Type B pancreatic cell (in vitro differentiated cells): ENCODE results near the gene COL15A1. TPM values are rescaled to one million over a fixed set of nuclear protein-coding genes. Genes with fewer than 3 reads are reported as not detected.

Source experiments
- DNase-seq: peaks from one replicate; pipeline ENCODE4 v3.0.0; 2021; ENCODE audit warnings: mixed read lengths; ENCODE audit not compliant: unreplicated experiment; ENCODE audit errors: extremely low spot score
- H3K27ac Mint-ChIP-seq: 2 replicates; pipeline ENCODE4 v1.8.0; 2021; ENCODE audit warnings: mild to moderate bottlenecking, mixed read lengths
- H3K27me3 Mint-ChIP-seq: 2 replicates; pipeline ENCODE4 v1.8.0; 2021; ENCODE audit warnings: mixed read lengths
- H3K36me3 Mint-ChIP-seq: 2 replicates; pipeline ENCODE4 v1.8.0; 2021; ENCODE audit warnings: mixed read lengths
- H3K4me1 Mint-ChIP-seq: one replicate; pipeline ENCODE4 v1.8.0; 2021; ENCODE audit warnings: mixed read lengths; ENCODE audit not compliant: unreplicated experiment
- H3K4me3 Mint-ChIP-seq: 2 replicates; pipeline ENCODE4 v1.8.0; 2021; ENCODE audit warnings: mild to moderate bottlenecking, mixed read lengths
- H3K9me3 Mint-ChIP-seq: 2 replicates; pipeline ENCODE4 v1.8.0; 2021; ENCODE audit warnings: mixed read lengths
- CTCF ChIP-seq: fragments of 200-600 bp; sonication (generic); conservative IDR thresholded peaks from 2 replicates; pipeline ENCODE4 v1.5.0; 2021; ENCODE audit warnings: antibody characterized with exemption, mild to moderate bottlenecking
- total RNA-seq: library from RNA; stranded (reverse); gene quantifications from 2 replicates; pipeline ENCODE4 v1.2.1, GENCODE V29; 2021; ENCODE audit warnings: low replicate concordance

The COL15A1 gene
- total RNA-seq, 1 donor from 2014 or later, result 0.68 TPM

GRCh38 chr9:98974994-98975712, 31.4 kb downstream of the COL15A1 start:
- no peak overlapping the region for H3K27ac Mint-ChIP-seq
- H3K4me1 Mint-ChIP-seq, result peaks cover 3% of the 10 kb centered on the region
- H3K27me3 Mint-ChIP-seq, result peaks cover 40% of the 10 kb centered on the region
- peak; percentile 97 for TF ChIP-seq CTCF
- no peaks in the 10 kb centered on the region for H3K36me3 Mint-ChIP-seq
- no peak overlapping the region for H3K4me3 Mint-ChIP-seq
- H3K9me3 Mint-ChIP-seq, result no peaks in the 10 kb centered on the region
- DNase-seq, result peak; percentile 90

DNA sequence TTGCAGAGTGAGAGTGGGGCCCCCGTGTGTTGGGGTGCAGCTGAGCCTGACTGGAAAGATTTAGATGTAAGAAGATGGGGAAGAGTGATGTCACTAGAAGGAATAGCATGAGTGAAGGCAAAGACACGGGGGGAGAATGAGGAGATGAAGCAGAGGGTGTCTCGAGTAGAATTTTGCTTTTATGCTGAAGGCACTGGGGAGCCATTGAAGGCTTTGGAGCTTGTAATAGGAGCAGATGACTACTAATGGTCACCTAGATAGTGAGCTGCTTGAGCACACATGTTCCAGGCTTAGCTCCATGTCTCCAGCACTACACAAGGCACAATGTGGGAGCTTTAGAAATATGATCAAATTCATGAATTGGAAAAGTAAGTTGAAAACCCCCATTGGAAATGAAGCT, 32.1 kb downstream of the COL15A1 start:
- Mint-ChIP-seq H3K4me3 (no peak overlapping the region), H3K9me3 (no peaks in the 10 kb centered on the region), H3K36me3 (no peaks in the 10 kb centered on the region), H3K4me1 (peaks cover 3% of the 10 kb centered on the region), H3K27ac (no peak overlapping the region), H3K27me3 (peaks cover 36% of the 10 kb centered on the region)
- no peak for DNase-seq
- no peak for TF ChIP-seq CTCF

GRCh38 chr9:98977246-98977714, 33.6 kb downstream of the COL15A1 start:
- Mint-ChIP-seq H3K4me3 (no peak overlapping the region), H3K27ac (no peak overlapping the region), H3K4me1 (no peaks in the 10 kb centered on the region), H3K27me3 (peaks cover 35% of the 10 kb centered on the region), H3K36me3 (no peaks in the 10 kb centered on the region), H3K9me3 (no peaks in the 10 kb centered on the region)
- no peak for TF ChIP-seq CTCF
- DNase-seq, result no peak

DNA sequence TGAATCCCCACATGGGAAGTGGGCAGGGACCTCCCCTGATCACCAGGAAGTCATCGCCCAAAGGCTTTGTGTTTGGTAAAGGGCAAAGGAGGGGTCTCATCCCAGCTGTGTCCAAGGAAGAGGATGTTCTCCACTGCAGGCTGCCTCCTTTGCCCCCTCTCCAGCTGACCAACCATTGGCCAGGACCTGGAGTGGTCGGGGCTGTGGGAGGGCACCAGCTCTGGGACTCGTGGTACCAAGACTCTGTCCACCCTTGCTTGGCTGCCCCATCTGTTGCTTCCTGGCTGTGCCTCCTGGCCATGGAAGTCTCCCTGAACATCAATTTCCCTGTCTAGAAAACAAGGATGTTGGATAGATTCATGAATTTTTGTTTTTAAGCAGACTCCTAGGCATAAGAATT, 34.1 kb downstream of the COL15A1 start:
- DNase-seq, result no peak
- no peaks in the 10 kb centered on the region for H3K4me1 Mint-ChIP-seq
- H3K36me3 Mint-ChIP-seq, result no peaks in the 10 kb centered on the region
- peaks cover 32% of the 10 kb centered on the region for H3K27me3 Mint-ChIP-seq
- no peak overlapping the region for H3K27ac Mint-ChIP-seq
- H3K4me3 Mint-ChIP-seq, result no peak overlapping the region
- H3K9me3 Mint-ChIP-seq, result no peaks in the 10 kb centered on the region
- no peak for TF ChIP-seq CTCF

DNA sequence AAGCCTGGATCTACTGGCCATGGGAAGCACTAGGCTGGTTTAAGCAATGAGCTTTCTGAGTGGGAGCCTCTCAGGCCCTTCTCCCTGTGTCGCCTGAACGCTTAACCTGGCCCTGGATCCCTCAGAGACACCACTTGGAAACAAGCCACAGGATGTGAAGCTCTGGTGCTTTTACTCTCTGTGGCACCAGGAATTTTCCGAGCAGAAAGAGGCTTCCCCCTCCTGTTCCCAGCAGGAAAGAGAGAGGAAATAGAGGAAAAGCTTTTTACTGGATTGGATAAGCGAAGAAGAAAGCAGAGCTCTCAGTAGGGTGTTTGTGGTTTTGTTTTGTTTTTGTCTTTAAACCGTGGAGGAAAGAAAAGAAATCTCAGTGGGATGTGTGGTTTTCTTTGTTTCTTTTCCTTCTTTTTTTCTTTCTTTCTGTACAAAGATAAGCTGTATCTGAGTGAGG, 34.5 kb downstream of the COL15A1 start:
- TF ChIP-seq CTCF, result no peak
- no peak for DNase-seq
- H3K9me3 Mint-ChIP-seq, result no peaks in the 10 kb centered on the region
- H3K27me3 Mint-ChIP-seq, result peaks cover 27% of the 10 kb centered on the region
- H3K4me1 Mint-ChIP-seq, result no peaks in the 10 kb centered on the region
- H3K27ac Mint-ChIP-seq, result no peak overlapping the region
- no peaks in the 10 kb centered on the region for H3K36me3 Mint-ChIP-seq
- H3K4me3 Mint-ChIP-seq, result no peak overlapping the region
